Measurements from ENCODE around the gene TBC1D1.

GRCh38 chr4:37995299-37995821, 104.5 kb downstream of the TBC1D1 start:
- TF ChIP-seq CTCF (conservative IDR thresholded peaks at IDR 0.05; ENCODE audit: low read depth, low read length) (no peak), EZH2 (IDR thresholded peaks at IDR 0.05; ENCODE audit: borderline replicate concordance, low read depth, low read length, poor library complexity, severe bottlenecking) (no peak)
